CD1c-positive myeloid dendritic cell (primary cell): ENCODE results near the gene BAIAP3.
A peak's percentile ranks its signal among the peaks of the same experiment; 100 is the strongest.
"Not testable (repeated sequence)": the region's sequence is repeated elsewhere in the genome, so short reads cannot be mapped to it uniquely, and the experiment has no call there.

ENCODE experiments used
- DNase-seq: peaks from one replicate; pipeline ENCODE4 v3.0.0-alpha.2; 2016; ENCODE audit errors: extremely low spot score

Gene BAIAP3, protein sequence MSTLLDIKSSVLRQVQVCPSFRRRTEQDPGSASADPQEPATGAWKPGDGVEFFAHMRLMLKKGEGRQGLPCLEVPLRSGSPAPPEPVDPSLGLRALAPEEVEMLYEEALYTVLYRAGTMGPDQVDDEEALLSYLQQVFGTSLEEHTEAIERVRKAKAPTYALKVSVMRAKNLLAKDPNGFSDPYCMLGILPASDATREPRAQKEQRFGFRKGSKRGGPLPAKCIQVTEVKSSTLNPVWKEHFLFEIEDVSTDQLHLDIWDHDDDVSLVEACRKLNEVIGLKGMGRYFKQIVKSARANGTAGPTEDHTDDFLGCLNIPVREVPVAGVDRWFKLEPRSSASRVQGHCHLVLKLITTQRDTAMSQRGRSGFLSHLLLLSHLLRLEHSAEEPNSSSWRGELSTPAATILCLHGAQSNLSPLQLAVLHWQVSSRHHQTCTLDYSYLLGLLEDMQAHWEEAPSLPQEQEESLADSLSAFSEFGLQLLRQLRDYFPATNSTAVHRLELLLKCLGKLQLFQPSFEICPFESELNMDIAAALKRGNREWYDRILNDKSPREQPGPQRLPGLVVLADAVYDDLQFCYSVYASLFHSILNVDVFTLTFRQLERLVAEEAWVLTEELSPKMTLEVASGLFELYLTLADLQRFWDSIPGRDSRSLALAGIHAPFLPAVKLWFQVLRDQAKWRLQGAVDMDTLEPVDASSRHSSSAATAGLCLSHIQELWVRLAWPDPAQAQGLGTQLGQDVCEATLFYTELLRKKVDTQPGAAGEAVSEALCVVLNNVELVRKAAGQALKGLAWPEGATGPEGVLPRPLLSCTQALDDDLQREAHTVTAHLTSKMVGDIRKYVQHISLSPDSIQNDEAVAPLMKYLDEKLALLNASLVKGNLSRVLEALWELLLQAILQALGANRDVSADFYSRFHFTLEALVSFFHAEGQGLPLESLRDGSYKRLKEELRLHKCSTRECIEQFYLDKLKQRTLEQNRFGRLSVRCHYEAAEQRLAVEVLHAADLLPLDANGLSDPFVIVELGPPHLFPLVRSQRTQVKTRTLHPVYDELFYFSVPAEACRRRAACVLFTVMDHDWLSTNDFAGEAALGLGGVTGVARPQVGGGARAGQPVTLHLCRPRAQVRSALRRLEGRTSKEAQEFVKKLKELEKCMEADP

DNA sequence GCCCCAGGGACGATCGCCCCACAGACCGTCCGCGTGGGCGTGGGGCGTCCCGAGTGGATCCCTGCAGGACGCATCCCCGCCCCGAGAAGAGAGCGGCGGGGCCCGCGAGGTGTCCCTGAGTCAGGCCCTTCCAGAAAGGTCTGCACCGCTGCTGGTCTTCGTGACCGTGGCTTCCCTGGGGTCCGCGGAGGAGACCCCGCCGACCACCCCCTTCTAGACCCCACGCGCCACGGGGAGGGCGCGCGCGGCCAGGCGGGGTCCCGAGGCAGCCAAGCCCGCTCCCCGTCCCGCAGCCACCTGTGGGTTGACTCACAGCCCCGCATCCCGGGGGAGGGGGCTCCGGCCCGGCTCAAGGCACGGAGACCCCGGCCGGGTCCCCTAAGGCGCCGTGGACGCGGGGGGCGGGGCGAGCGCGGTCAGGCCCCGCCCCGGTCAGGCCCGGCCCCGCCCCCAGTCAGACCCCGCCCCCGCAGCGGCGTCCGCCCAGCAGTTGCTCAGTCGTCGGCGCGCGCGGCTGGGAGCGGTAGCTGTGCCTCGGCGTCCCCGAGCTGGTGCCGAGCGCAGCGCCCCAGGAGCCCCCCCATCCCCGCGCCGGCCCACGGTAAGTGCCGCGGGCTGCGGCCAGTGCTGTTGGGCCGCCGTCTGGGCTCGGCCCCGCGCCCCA lies at the start of gene BAIAP3:
Gene BAIAP3 (plus strand): TSS at position 497 of the 664 bp plus-strand sequence. CDS start 4,905 bp downstream, outside the sequence.
- peak; percentile 55 for DNase-seq

DNA sequence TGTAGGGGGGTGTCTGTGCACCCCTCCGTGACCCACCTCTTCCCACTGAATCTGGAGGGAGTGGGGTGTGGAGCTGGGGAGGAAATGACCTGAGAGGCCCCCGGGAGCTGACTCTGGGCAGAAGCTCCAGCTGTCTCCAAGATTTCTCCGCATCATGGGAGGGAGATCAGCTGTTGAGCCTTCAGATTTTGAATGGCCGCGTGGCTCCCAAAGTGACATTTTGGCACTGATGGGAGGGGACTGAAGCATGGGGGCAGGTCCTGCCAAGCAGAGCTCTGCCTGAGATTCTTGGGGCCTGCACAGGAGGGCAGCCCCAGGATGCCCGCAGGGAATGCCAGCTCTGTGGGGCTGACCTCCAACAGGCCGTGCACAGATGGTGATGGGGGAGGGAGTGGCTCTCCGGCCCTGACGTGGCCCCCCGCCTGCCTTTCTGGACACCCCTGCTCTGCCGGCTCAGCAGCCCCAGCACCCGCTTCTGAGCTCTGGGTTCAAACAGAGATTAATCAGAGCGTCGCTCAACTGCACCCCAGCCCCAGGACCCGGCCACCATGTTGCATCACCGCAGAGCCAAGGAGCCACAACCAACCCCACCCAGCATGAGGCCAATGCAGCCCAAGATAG lies 49.3 kb upstream of the BAIAP3 start:
- DNase-seq = no peak

DNA sequence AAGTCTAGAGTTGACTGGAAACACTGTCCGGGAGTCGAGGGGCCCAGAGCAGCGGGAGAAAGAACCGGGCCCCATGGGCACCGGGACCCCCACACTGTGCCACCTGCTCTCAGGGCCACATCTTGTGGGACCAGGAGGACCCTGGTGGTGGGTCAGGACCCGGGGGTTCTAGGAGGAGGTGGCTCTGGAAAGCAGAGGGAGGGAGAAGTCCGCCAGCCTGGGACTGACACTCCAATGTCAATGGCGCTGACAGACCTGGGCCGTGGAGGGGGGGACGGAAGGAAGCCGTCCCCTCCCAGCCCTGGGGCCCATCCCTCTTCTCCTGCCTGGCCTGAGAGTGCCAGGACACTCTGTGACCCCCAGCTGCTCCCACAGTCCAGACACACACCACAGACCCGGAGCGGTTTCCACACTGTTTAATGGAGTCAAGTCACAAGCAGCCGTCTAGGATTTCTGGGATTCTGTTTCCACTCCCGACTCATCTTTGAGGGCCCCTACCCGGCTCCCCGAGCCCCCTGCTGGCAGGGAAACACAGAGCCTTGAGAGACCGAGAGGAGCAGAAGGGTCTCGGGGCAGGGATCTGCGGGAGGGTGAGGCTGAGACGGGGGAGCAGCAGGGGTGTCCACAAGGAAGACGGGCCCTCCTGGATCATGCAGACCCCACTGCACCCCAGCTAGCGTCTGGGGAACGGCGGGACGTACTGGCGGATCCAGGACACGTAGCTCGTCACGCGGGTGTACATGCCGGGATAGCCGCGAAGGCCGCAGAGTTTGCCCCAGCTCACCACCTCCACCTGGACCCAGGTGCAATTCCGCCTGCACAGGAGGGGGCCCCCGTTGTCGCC lies 47.6 kb upstream of the BAIAP3 start:
- no peak for DNase-seq

DNA sequence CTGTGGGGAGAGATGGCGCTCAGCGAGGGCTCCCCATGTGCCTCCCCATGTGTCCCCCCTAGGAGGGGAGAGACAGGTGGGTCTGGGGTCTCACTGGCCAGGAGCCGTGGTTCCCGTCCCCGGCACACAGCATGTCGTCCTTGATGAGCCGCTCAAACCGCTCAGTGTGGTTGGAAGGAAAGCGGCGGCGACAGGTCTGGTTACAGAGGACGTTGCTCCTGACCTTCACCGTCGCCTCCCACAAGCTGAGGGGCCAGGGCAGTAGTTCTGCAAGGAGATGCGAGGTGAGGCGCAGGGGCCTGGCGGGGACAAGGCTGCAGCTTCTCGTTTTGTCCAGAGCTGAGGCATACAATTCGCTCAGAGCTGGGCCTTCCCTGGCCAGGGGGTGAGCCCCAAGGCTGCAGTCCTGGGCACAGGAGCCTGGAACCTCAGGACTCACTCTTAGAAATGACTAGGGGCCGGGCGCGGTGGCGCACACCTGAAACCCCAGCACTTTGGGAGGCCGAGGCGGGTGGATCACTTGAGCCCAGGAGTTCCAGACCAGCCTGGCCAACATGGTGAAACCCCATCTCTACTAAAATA lies 46.8 kb upstream of the BAIAP3 start:
- no peak for DNase-seq

DNA sequence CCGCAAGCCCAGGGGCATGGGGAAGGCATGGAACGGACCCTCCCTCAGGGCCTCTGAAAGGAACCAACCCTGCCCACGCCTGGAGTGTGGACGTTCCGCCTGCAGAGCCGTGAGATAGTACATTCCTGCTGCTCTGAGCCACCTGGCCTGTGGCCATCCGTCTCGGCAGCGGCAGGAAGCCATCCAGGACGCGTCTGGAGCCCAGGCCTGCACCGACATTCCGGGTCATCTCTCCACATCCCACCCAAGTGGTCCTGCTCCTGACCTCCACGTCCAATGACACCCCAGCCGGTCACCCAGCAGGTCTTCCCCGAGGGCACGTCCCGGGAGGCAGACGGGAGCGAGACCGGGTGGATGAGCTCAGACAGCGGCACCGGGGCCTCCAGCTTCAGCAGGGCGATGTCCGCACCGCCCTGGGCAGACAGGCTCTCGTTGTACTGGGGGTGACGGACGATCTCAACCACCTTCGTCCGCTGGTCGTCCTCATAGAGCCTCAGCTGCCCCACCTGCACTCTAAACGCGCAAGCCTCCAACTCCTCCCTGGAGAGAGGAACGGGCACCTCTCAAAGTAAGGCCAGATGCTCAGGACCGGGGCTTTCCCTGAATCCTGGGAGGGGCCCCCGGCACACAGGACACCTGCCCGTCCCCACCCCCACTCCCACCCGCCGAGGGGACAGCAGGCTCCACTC lies 45.3 kb upstream of the BAIAP3 start:
- no peak for DNase-seq

DNA sequence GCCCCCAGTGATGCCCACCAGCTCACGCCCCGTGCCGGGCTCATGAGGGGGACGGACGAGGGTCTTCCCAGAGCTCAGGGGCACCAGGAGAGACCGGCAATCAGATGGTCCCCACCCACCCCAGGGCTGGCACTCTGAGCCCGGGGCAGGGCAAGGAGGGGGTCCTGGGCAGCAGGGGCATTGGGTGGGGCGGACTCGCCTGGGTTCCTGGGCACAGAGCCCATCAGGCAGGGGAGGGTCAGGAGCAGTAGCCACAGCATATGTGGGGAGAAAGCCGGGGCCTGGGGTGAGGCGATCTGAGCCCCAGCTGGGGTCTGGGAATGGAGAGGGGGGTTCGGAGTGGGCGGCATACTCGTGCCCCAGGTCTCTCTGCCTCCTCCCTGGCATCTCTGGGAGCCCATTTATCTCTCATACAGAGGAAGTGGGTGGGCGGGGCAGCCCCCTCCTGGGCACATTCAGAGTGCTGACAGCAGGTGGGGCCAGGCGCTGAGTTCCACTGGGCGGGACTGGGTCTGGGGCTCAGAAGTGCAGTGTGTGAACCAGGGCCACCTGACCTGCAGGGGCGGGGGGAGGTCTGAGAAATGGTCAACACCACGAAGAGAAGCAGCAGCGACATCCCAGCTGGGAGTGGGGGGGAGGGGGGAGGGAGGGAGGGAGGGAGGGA lies 44.5 kb upstream of the BAIAP3 start:
- no peak for DNase-seq

DNA sequence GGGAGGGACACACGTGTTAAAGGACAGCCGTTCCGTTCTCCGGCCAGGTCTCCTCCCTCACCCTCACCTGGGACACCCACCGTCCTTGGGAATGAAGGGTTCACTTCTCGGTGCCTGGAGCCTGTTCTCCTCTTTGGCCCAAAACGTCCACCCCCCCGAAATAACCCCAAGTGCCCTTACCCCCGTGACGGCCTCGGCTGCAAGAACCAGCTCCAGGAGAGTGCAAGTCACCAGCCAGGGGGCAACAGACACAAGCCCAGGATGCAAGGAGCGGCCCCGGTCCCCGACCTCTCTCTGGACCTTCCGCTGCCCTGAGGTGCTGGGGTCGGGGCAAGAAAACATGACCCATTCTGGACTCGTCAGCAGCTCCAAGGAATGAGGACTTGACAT lies 44.0 kb upstream of the BAIAP3 start:
- DNase-seq = no peak

DNA sequence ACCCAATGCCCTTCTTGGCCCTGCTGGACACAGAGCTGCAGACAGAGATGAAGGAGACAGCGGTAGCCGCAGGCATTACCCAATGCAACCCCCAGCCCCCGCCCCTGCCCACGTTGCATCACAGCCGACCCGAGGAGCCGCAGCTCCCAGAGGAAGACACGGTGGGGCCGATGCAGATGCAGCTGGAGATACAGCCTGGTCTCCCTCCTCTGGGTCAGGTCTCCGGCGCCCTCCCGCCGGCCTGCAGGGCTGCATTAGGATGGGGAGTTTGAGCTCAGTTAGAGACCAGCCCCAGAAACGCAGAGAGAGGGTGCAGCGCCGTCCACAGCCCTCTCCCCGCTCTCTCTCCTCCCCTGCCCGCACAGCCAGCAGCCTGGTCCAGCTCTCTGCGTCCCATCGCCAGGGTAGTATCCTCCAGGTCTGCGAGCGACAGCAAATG lies 43.4 kb upstream of the BAIAP3 start:
- no peak for DNase-seq

DNA sequence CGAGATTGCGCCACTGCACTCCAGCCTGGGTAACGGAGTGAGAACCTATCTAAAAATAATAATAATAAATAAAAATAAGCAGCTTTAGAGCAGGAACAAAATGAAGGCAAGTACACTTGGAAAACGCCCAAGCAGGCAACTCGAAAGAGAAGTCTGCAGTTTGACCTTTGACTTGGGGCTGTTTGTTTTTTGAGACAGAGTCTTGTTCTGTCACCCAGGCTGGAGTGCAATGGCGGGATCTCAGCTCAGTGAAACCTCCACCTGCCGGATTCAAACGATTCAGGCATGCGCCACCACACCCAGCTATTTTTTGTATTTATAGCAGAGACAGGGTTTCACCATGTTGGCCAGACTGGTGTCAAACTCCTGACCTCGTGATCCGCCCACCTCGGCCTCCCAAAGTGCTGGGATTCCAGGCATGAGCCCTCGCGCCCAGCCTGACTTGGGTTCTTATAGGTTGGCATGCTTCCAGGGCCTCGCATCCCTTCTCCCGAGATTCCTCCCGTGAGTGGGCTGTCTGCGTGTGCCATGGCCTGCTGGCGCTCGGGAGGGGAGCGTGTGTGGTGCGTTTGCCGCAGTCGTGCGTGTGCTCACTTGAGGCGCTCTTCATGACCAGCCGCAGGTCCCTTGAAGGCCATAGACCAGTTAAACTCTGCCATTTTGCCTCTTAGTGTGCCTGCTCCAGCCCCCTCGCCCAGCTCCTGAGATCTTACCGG lies 42.4 kb upstream of the BAIAP3 start:
- no peak for DNase-seq

DNA sequence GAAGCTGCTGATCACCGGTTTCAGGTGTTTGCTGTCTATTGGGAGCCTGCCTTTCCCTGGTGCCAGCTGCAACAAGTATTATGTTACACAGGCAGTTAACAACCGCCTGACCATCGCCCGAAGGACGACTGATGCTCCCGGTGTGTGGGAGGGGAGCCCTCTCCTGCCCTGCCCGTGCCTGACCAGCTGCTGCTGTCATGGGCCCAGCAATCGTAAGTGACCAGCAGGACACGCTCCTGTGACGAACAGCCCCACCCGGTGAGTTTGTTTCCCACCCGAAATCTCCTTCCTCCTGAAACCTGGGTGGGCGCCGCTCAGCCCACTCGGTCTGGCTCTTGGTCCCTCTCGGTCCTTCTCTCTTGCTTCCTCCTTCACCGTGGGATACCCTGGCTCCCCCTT lies 41.9 kb upstream of the BAIAP3 start:
- DNase-seq = no peak

DNA sequence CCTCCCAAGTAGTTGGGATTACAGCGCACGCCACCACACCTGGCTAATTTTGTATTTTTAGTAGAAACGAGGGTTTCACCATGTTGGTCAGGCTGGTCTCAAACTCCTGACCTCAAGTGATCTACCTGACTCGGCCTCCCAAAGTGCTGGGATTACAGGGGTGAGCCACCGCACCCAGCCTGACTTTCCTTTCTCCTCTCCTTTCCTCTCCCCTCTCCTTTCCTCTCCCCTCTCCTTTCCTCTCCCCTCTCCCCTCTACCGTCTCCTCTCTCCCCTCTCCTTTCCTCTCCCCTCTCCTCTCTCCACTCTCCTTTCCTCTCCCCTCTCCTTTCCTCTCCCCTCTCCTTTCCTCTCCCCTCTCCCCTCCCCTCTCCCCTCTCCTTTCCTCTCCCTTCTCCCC lies 41.2 kb upstream of the BAIAP3 start:
- DNase-seq = not testable (repeated sequence)

DNA sequence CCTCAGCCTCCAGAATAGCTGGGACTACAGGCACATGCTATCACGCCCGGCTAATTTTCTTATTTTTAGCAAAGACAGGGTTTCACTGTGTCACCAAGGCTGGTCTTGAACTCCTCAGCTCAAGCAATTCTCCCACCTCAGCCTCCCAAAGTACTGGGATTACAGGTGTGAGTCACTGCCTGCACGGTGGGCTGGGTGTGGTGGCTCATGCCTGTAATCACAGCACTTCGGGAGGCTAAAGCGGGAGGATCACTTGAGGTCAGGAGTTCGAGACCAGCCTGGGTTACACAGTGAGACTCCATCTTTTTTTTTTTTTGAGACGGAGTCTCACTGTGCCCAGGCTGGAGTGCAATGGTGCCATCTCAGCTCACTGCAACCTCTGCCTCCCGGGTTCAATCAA lies 40.6 kb upstream of the BAIAP3 start:
- not testable (repeated sequence) for DNase-seq

DNA sequence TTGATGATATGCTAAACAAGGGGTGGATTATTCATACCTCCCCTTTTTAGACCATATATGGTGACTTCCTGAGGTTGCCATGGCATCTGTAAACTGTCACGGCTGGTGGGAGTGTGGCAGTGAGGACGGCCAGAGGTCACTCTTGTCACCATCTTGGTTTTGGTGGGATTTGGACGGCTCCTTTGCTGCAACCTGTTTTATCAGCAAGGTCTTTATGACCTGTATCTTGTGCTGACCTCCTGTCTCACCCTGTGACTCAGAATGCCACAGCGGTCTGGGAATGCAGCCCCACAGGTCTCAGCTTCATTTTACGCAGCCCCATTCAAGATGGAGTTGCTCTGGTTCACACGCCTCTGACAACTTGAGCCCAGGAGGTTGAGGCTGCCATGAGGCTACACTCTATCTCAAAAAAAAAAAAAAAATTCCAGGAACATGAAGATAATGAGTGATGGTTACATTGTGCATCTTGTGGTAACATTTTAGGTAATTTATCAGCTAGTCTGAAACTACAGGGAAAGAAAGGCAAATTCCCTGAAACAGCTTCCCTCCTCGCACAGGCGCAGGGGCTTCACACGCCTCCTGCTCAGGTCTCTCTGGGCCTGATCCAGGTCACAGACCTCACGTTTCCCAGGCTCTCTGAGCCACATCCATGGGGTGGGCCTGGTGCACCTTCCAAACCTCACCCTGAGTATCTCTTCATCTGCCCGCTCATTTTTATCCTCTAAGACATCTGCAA lies 39.4 kb upstream of the BAIAP3 start:
- DNase-seq = no peak

DNA sequence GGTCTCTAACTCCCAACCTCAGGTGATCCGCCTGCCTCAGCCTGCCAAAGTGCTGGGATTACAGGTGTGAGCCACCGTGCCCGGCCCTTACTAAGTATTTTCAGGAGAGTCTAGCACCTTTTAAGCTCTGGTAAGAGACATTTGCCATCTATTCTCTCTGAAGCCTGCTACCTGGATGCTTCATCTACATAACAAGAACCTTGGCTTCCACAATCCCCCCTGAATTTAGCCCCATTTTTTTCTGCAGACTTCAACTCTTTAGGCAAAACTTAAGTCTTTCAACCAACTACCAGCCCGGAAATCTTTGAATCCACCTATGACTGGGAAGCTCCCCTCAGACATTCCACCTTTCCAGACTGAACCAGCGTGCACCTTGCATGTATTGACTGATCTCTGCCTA lies 38.0 kb upstream of the BAIAP3 start:
- DNase-seq = no peak

DNA sequence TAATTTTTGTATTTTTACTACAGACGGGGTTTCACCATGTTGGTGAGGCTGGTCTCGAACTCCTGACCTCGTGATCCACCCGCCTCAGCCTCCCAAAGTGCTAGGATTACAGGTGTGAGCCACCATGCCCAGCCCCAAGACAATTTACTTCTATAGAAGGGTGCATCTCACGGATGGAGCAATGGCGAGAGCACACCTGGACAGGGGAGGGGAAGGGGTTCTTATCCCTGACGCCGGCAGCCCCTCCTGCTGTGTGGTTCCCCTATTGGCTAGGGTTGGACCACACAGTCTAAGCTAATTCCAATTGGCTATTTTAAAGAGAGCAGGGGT lies 36.8 kb upstream of the BAIAP3 start:
- DNase-seq = not testable (repeated sequence)

DNA sequence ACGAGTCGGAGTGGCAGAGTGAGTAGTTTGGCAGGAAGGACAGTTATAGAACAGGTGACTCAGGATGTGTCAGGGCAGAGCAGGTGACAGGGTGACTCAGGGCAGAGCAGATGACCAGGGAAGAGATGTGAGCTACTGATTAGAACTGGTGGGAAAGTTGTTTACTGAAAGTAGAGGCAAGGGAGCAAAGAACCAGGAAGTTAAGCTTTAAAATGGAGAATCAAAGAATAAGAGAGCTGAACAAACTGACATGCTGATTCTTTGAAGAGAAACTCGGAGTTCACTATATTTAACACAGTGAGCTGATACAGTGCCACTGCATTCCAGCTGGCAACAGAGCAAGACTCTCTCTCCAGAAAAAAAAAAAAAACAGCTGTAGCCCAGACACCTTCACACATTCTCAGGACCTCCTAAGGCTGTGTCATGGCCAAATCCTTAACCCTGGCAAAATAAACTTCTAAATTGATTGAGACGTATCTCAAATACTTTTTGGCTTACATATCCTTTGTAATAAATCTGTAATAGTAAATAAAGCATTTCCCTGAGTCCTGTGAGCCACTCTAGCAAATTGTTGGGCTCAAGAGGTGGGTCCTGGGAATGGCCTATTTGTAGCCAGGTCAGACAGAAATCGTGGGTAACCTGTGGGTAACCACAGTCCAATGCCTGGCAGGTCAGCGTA lies 36.3 kb upstream of the BAIAP3 start:
- no peak for DNase-seq

DNA sequence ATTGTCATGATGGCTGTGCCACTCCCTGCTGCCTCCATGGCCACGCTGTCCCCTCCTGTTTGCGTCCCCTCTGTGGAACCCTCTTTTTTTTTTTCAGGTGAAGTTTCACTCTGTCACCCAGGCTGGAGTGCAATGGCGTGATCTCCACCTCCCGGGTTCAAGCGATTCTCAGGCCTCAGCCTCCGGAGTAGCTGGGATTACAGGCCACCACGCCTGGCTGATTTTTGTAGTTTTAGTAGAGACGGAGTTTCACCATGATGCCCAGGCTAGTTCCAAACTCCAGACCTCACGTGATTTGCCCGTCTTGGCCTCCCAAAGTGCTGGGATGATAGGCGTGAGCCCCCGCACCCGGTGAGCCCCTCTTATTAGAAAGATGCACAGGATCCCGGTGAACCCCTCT lies 35.0 kb upstream of the BAIAP3 start:
- DNase-seq = no peak
